Esophagus squamous epithelium (tissue), 5 donors: ENCODE data around the gene IRF3. TPM values are rescaled to one million over a fixed set of nuclear protein-coding genes. Genes with fewer than 3 reads are reported as not detected.

Experiments
- DNase-seq: peaks from one replicate; lab custom pipeline; 2025; lab: John Stamatoyannopoulos, UW
- H3K27ac ChIP-seq, 4 donors: fragments of 200-600 bp; sonication (generic); one replicate each; pipeline ENCODE4 v1.5.1; 2016 to 2019; ENCODE audit warnings: mild to moderate bottlenecking in 1 of 4
- H3K27me3 ChIP-seq, 4 donors: fragments of 200-600 bp; sonication (generic); 1 replicate in 3 of 4; 2 replicates in 1 of 4; pipeline versions ENCODE4 v1.5.1 to v1.6.0; 2017 to 2021; ENCODE audit warnings: antibody characterized with exemption in 1 of 4
- H3K36me3 ChIP-seq, 3 donors: fragments of 200-600 bp; sonication (generic); one replicate each; pipeline ENCODE4 v1.5.1; 2016 to 2019
- H3K4me1 ChIP-seq, 3 donors: fragments of 200-600 bp; sonication (generic); one replicate each; pipeline ENCODE4 v1.5.1; 2017 to 2019
- H3K4me3 ChIP-seq, 4 donors: fragments of 200-600 bp; sonication (generic); 1 replicate in 3 of 4; 2 replicates in 1 of 4; pipeline ENCODE4 v1.5.1; 2016 to 2019; ENCODE audit warnings: mild to moderate bottlenecking in 2 of 4, moderate library complexity in 1 of 4
- H3K9me3 ChIP-seq, 3 donors: fragments of 200-600 bp; sonication (generic); one replicate each; pipeline ENCODE4 v1.5.1; 2016 to 2019
- POLR2A ChIP-seq, 4 donors: fragments of 450-650 bp; IDR thresholded peaks; one replicate each; pipeline ENCODE4 v1.6.1; 2017; ENCODE audit warnings: antibody characterized with exemption in 4 of 4, mild to moderate bottlenecking in 4 of 4, moderate library complexity in 3 of 4
- WGBS, 2 donors: methylation state at CpG; one replicate each; pipeline ENCODE4 v1.1.5; 2018; 5-methylcytosine and 5-hydroxymethylcytosine counted together
- intact Hi-C: fragments of 100-400 bp; cut with DNase I; formaldehyde crosslinking; loops from one replicate; pipeline ENCODE4 v1.15.0; 2022
- total RNA-seq, 4 donors: library from RNA; depleted of rRNA; stranded (reverse); fragments of >200 nt; gene quantifications; one replicate each; pipeline ENCODE4 v1.1.0, GENCODE V29; 2016
- TF ChIP-seq, protein P1 (sequence below), 6 experiments: fragments of 450-650 bp in 4 of 6; fragments of 200-600 bp in 2 of 6; sonication (generic) in 2 of 6; IDR thresholded peaks; one replicate each; pipeline ENCODE4 v1.5.1; 2016 to 2019; ENCODE audit warnings: antibody characterized with exemption in 6 of 6, mild to moderate bottlenecking in 4 of 6, moderate library complexity in 4 of 6
- donor health status: DM: yes; HTN: yes; CAD: no.

IRF3 gene
- total RNA-seq, 4 donors from 2014 or later: 33.5 to 69.1 (median 49.4) TPM

DNA sequence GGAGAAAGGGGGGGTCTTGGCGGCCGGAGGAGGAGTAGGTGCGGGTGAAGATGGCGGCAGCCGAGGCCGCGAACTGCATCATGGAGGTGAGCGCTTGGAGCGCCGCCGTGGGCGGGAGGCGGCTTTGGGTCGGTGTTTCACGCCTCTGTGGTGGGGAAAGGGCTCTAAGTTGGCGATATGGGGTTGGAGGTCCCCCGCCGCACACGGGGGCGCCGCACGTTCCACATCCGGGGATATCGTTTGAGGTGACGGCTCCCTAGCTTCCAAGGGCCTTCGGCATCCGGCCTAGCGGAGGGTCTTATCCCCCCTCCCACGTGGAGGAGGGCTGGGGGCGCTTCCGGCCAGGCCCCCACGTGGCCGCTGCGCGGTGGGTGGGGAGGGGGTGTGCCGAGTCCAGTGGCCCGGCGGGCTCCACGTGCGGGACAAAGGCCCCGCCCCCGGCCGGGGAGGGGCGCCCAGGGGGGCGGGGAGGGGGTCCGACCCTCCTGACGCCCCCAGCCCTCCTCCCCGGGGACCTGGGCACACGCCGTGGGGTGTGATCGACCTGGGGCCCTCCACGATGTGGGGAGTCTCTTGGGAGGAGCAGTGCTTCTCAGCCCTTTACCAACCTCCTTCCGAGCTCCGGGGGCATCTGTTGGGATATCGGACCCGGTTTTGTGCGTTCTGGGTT, 11.7 kb upstream of the IRF3 start, which contains the start of gene PRMT1:
PRMT1 (plus strand) TSS at position 41 of the 670 bp plus-strand sequence; CDS start at position 51, 10 bp downstream.
- H3K27ac ChIP-seq: peak within 1 kb of the TSS; percentile 92 to 97 (median 96)
- H3K4me1 ChIP-seq: peaks cover 29 to 60% (median 37%) of the 10 kb centered on the region in 3 donors
- peak within 1 kb of the TSS; percentile 82 to 100 (median 92) for H3K4me3 ChIP-seq
- DNase-seq: no peak
- intact Hi-C loops: loop anchor here (10.0 kb wide), 1 partner anchor 103 kb away; no protein-coding TSS in a partner anchor
- no peaks in the 10 kb centered on the region for H3K27me3 ChIP-seq
- peak in 3 of 4 donors; percentile 52 to 89 (median 87) for TF ChIP-seq POLR2A (IDR thresholded peaks at IDR 0.05)
- TF ChIP-seq, protein P1, sequence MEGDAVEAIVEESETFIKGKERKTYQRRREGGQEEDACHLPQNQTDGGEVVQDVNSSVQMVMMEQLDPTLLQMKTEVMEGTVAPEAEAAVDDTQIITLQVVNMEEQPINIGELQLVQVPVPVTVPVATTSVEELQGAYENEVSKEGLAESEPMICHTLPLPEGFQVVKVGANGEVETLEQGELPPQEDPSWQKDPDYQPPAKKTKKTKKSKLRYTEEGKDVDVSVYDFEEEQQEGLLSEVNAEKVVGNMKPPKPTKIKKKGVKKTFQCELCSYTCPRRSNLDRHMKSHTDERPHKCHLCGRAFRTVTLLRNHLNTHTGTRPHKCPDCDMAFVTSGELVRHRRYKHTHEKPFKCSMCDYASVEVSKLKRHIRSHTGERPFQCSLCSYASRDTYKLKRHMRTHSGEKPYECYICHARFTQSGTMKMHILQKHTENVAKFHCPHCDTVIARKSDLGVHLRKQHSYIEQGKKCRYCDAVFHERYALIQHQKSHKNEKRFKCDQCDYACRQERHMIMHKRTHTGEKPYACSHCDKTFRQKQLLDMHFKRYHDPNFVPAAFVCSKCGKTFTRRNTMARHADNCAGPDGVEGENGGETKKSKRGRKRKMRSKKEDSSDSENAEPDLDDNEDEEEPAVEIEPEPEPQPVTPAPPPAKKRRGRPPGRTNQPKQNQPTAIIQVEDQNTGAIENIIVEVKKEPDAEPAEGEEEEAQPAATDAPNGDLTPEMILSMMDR (IDR thresholded peaks at IDR 0.05): no peak
- H3K36me3 ChIP-seq: peaks cover 9 to 17% (median 11%) of the 10 kb centered on the region in 3 donors
- 0% methylated on average over 5 to 7 of the region's 57 CpGs for WGBS, 2 donors
- H3K9me3 ChIP-seq: no peaks in the 10 kb centered on the region

DNA sequence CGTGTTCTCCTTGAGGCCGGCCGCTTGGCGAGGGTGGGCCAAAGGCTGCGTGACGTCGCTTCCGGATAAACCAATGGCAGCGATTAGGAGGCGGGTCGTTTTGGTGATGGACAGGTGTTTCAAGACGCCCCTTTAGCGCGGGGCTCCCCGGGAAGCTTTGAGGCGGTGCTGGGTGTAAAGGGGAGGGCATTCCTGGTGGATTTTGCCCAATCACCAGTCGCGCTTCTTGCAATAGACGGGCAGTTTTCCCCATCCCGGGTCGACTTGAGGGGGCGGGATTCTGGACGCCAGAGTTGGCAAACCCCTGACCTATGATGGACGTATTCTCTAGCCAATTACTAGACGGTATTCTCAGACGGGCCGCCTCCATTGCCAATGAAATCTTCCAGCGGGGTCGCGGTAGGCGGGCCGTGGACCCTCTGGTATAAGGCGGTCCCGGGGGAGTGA, 11.2 kb upstream of the IRF3 start:
- Histone ChIP-seq H3K4me3 (peak overlapping the region; percentile 82 to 100 (median 92)), H3K27me3 (no peaks in the 10 kb centered on the region), H3K4me1 (peaks cover 29 to 64% (median 40%) of the 10 kb centered on the region in 3 donors), H3K27ac (peak overlapping the region; percentile 92 to 97 (median 96)), H3K9me3 (no peaks in the 10 kb centered on the region), H3K36me3 (peaks cover 4 to 11% (median 6%) of the 10 kb centered on the region in 3 donors)
- intact Hi-C loops: loop anchor here (10.0 kb wide), 1 partner anchor 102 kb away; no protein-coding TSS in a partner anchor
- no peak for TF ChIP-seq POLR2A (IDR thresholded peaks at IDR 0.05)
- TF ChIP-seq, protein P1 (IDR thresholded peaks at IDR 0.05): peak in 1 of 6 experiments; percentile 15
- 0% methylated on average over 7 to 15 of the region's 34 CpGs for WGBS, 2 donors
- DNase-seq: peak; percentile 98

DNA sequence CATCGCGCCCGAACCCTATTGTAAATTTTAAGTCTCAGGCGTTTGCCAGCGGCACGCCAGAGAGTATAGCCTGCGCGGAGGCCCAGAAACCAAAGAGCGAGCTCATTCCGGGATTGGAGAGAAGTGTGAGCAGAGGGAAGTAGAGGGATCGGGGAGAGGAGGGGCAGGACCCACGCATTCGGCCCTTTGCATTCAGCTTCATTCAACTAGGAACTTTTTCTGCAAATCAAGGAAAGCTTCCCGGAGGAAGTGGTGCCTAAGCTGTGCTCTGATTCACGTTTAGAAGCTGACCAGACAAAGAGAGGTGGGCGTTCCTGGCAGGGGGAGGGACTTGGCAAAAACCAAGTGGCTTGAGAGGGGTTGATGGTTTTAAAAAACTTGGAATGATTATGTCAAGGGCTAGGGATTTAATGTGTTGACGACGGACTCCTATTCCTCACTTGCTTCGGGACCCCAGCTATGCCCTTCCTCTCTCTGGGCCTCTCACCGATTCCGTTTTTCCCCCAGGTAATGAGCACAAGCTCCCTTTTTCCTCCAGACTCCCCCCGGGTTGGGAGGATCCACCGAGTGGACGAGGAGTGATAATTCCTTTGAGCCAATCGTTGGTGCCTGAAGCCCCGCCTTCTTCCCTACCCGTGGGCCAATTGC, 10.6 kb upstream of the IRF3 start:
- H3K36me3 ChIP-seq: peaks cover 0 to 6% (median under 1%) of the 10 kb centered on the region in 3 donors
- WGBS, 2 donors: 3 to 4% methylated on average over 20 to 23 of the region's 27 CpGs
- H3K4me3 ChIP-seq: peak overlapping the region; percentile 15 to 64 (median 40)
- H3K27ac ChIP-seq: peak overlapping the region; percentile 87 to 96 (median 90)
- no peaks in the 10 kb centered on the region for H3K9me3 ChIP-seq
- H3K27me3 ChIP-seq: no peaks in the 10 kb centered on the region
- intact Hi-C loops: loop anchor here (10.0 kb wide), 1 partner anchor 101 kb away; no protein-coding TSS in a partner anchor
- DNase-seq: no peak
- peaks cover 29 to 60% (median 40%) of the 10 kb centered on the region in 3 donors for H3K4me1 ChIP-seq
- TF ChIP-seq POLR2A (IDR thresholded peaks at IDR 0.05): peak in 1 of 4 donors; percentile 63
- TF ChIP-seq, protein P1 (IDR thresholded peaks at IDR 0.05): no peak

DNA sequence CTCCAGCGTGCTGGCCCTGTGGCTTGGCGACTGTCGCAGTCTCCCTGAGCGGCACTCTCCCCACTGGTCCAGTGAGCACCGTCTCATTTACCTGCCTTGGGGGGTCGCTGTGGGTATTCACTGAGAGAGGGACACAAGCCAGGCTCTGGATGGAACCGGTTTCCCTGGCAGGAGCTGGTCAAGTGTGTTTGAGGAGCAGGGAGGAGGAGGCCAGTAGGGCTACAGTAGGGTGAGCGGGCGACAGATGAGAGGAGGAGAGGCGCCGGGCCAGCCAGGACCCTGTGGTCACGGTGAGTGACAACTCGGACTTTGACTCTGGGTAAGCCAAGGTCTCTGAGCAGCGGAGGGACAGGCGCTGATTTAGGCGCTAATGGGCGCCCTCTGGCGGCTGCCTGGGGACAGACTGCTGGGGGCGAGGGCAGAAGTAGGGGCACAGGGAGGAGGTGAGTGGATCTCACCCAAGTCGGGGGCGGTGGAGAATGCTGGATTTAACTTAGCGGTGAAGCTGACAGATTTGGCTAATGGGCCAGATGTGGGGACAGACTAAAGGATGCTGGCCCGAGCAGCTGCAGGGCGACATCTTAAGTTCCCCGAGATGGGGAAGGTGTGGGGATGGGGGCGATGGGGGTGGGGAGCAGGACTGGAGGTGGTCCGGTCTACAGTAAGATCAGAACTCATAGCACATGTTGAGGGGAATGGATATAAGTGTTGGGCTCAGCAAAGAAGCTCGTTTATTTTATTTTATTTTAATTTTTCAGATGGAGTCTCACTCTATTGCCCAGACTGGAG, 6.7 kb upstream of the IRF3 start:
- H3K27me3 ChIP-seq: no peaks in the 10 kb centered on the region
- peaks cover 0 to 17% (median 0%) of the 10 kb centered on the region in 3 donors for H3K36me3 ChIP-seq
- WGBS, 2 donors: 35 to 38% methylated on average over 13 to 15 of the region's 28 CpGs
- peak overlapping the region in 2 of 4 donors; percentile 34 to 55 for H3K27ac ChIP-seq
- H3K4me1 ChIP-seq: peaks cover 4 to 22% (median 10%) of the 10 kb centered on the region in 3 donors
- no peaks in the 10 kb centered on the region for H3K9me3 ChIP-seq
- intact Hi-C loops: loop anchor here (10.0 kb wide), 1 partner anchor 98 kb away; no protein-coding TSS in a partner anchor
- DNase-seq: no peak
- peak overlapping the region in 1 of 4 donors; percentile 48 for H3K4me3 ChIP-seq
- TF ChIP-seq, protein P1 (IDR thresholded peaks at IDR 0.05): peak; percentile 75 to 91 (median 82)
- no peak for TF ChIP-seq POLR2A (IDR thresholded peaks at IDR 0.05)
